GM18909 (cell line): ENCODE data around the gene ELF3.
"Not testable (repeated sequence)": the region's sequence is repeated elsewhere in the genome, so short reads cannot be mapped to it uniquely, and the experiment has no call there.

Experiments
- ATAC-seq: cut with Tn5 transposase; IDR thresholded peaks from one replicate; pipeline ENCODE4 v1.9.1; 2021; ENCODE audit warnings: mild to moderate bottlenecking; ENCODE audit not compliant: unreplicated experiment, poor library complexity

The ELF3 gene

GRCh38 chr1:202031796-202032195, 21.4 kb downstream of the ELF3 start:
- ATAC-seq: no peak

DNA sequence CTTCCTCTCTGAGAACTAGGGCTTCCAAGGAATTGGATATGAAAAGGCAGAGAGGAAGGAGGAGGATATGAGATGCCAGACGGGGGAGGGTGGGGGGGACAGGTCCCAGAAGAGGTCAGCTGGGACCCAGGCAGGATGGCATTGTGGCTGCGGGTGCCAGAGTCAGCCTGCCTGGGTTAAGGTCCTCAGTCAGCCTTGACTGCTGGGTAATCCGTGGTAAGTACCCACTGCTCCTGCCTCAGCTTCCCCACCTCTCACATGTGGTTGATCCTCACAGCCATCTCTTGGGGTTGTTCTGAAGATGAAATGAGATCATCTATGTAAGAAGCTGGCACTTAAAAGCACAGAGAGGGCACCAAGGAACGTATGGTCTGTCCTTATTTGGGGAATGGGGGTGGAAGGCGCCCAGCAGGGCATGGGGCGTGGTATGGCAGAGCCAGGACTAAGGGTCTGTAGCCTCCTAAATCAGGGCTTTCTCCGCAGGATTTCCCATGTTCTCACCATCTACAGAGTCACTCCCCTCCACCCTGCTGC, 23.8 kb downstream of the ELF3 start:
- no peak for ATAC-seq

DNA sequence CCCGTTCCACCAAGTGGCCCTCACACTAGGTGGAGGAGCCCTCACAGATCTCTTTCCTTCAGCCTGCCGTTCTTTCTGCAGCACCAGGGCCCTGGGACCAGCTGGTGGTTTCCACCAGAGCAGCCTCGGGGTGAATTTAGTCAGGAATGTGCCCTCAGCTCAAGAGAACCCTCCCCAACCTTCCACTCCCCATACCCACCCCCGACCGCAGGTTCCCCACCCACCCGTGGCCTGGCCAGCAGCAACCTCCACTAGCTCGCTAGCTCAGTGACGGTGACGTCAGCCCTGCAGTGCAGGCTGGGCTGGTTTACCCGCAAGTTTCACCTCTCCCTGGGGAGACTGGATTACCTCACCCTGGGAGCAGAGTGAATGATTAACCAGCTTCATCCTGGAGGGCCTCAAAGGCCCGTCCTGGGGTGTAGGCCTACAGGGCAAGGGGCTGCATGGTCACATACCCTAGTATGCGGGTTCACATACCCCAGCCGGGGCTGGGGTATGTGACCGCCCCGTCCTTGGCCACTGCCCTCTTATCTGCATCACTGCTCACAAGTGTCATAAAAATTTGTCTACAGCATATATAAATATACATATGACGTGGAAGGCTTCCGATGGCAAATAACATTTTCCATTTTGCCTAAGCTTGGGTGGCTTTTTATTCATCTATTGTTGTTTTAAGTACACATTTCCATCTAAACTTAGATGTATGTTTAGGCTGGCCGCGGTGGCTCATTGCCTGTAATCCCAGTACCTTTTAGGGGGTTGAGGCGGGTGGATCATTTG, 24.5 kb downstream of the ELF3 start:
- peak; percentile 74 for ATAC-seq

DNA sequence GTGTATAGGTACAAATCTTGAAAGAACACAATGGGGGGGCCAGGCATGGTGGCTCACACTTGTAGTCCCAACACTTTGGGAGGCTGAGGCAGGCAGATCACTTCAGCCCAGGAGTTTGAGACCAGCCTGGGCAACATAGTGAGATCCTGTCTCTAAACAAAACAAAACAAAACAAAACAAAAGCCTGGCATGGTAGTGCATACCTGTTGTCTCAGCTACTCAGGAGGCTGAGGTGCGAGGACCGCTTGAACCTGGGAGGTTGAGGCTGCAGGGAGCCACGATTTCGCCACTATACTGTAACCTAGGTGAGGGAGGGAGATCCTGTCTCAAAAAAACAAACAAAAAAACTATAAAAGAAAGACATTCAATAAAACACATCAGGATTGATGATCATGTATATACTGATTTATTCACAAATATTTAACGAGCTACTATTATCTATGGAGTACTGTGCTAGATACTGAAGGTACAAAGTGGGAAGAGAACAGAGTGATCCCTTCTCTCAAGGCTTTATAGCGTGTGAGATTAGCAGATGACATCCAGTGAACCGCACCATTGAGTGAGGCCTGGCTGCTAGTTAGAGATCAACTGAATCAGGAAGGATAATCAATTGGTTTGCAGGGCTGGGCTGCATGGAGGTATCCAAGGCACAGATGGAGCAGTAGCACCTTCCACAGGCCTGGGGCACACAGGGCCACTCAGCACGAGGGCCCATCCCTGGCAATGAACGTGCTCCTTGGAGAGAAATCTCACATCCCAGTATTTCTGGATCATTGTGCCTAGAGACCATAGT, 26.4 kb downstream of the ELF3 start:
- ATAC-seq: no peak

DNA sequence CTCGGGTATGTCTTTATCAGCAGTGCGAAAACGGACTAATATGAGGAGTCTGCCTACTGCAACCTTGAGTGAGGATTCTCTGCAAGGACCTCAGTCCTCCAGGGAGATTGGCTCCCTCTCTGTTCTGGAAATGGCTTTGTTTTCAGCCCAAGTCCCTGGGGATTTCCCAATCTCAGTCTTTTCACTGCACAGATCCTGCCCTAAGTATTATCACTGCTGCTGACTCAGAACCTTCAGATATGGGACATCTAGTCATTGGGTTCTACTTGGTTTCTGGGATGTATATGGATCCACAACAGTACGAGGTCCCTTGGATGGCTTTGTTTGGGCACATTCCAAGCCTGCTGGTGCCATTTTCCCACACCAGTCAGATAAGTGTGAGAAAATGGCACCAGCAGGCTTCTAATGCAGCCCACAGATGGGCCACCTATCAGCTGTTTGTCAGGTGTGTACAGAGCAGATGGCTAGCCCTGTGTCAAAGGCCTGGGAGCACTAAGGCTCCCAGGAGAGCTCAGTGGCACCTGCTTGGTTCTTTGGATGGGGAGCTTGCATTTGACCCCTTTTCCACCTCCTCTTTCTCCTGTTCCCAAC, 27.4 kb downstream of the ELF3 start:
- ATAC-seq: no peak

- ATAC-seq: peak; percentile 63
Observed at GRCh38 chr1:202038688-202039346, 28.4 kb downstream of the ELF3 start.

DNA sequence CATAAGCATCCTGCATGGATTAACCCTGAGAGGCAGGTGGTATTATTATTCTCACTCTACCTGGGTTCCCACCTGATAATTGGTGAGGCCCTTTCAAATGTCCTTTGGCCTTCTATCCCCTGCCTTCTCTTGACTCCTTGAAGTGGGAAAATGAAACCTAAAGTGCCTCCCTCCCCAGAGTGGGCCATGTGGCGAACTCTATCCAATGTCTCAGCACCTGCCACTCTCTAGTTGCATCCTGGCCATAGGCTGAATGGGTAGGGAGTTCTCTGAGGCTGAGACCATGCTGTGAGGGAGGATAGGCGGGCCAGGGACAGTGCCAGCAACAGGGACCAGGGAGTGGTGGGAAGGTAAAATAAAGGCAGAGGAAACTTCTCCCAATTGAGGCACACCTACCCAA, 35.3 kb downstream of the ELF3 start:
- ATAC-seq: no peak

GRCh38 chr1:202046227-202046626, 35.8 kb downstream of the ELF3 start:
- no peak for ATAC-seq

DNA sequence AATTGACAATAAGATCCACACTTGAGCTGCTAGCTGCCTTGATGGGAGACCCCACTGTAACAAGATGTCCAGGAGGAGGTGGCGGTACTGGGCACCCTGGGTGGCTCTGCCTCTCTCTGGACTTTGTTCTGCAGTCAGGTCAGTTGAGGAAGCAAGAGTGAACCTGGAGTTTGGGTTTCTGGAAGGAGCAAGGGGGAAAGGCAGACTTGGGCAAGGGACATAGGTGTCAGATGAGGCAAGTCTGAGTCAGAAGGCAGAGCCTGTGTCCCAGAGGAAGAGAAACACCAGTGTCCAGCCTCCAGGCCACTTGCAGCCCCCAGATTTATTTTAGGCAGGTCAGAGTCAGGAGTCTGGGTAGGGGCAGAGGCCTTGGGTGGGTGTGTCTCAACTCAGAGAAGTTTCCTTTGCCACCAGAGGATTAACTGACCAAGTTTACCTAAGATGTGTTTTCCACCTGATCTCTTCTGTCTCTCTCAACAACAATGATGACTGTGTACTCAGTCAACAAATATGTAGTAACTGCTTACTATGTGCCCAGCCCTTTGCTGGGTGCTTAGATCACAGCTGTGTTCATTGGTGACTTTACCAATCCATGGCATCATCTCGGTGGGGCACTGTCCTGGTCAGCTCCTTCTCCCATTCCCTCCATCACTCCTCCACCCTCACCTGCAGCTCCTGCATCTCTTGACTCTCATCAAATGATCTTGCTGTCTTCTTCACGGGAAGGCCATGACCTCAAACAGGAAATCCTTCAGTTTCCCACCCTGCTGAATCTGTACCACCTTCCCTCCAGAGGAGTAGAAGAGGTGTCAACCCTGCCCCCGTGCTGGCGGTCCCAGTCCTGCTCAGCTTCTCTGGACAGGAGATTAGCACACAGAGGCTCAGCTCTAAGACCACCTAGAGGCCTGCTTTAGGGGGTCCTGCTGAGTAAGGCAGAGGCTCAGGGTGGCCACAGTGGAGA, 36.6 kb downstream of the ELF3 start:
- ATAC-seq: no peak

DNA sequence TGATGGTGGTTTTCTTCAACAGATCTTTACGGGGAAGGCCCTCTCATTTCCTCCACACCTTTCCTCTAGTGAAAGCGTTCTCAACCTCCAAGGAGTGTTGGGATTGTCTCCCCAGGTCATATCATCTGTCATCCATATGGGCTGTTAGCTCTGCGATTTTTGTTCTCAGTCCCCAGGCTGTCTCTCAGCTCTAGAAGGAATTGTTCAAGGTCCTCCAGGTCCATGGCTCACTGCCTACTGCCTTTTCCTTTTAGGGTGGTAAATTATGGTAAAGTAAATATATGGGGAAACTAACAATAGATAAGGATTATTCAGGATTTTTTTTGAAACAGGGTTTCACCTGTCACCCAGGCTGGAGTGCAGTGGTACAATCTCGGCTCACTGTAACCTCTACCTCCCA, 37.6 kb downstream of the ELF3 start:
- no peak for ATAC-seq

DNA sequence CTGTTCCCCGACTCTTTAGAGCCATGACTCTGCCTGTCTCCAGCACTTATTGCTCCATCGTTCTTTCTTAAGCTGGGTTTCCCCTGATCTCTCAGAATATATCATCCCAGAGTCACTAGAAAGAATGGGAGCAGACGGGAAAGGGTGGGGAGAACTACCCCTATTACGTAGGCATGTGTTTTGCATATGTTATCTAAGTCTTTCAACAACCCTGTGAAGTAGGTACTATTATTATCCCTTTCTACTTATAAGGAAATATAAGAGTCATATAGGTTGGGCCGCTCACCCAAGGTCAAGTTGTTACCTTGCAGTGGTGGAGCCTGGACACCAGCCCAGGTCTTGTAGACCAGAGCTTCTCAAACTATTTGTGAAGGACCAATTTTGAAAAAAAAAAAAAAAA, 38.7 kb downstream of the ELF3 start:
- no peak for ATAC-seq

- no peak for ATAC-seq
Observed at GRCh38 chr1:202054094-202054493, 43.7 kb downstream of the ELF3 start.

DNA sequence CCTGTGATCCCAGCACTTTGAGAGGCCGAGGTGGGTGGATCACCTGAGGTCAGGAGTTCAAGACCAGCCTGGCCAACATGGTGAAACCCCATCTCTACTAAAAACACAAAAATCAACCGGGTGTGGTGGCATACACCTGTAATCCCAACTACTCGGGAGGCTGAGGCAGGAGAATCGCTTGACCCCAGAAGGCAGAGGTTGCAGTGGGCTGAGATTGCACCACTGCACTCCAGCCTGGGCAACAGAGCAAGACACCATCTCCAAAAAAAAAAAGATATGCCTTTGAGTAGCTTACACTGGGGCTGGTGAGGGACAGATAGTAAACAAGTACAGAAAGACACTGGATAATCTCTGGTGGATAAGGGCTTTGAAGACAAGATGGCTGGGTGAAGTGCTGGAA, 44.3 kb downstream of the ELF3 start:
- not testable (repeated sequence) for ATAC-seq

DNA sequence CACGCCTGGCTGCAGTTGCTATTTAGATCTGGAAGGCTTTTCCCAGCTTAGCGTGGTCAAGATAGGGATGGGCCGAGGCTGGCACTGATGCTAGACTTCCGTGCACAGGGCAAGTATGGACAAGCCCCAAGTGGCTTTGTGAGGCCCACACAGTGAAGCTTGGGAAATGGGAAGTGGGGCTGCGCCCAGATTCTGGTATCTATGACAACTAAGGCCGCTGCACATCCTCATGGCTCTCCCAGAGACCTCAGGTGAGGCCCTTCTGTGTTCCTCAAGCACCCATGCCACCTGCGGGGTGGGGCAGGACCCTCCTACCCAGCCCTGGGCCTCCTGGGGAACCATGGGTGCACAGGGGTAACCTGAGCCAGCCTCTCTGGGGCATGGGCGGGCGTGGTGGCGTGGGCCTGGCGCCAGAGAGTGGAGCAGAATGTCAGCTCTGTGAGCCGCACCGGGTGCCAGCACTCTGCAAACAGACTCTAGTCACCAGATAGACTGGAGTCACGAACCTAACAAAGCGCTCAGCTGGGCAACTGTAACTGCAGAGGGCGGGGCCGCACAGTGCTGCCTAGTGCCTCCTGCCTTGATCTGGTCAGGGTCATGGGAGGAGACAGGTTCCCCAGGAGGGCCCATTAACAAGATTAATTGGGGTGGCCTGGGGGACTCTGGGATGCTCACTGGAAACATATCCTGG, 46.4 kb downstream of the ELF3 start:
- no peak for ATAC-seq

DNA sequence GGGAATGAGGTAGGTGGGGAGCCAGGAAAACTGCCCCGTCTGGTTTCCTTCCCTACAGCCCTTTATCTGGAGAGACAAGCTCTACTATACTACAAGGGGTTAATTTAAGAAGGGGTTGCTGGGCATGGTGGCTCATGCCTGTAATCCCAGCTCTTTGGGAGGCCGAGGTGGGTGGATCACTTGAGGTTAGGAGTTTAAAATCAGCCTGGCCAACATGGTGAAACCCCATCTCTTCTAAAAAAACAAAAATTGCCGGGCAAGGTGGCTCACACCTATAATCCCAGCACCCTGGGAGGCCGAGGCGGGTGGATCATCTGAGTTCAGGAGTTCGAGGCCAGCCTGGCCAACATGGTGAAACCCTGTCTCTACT, 46.9 kb downstream of the ELF3 start:
- ATAC-seq: not testable (repeated sequence)

DNA sequence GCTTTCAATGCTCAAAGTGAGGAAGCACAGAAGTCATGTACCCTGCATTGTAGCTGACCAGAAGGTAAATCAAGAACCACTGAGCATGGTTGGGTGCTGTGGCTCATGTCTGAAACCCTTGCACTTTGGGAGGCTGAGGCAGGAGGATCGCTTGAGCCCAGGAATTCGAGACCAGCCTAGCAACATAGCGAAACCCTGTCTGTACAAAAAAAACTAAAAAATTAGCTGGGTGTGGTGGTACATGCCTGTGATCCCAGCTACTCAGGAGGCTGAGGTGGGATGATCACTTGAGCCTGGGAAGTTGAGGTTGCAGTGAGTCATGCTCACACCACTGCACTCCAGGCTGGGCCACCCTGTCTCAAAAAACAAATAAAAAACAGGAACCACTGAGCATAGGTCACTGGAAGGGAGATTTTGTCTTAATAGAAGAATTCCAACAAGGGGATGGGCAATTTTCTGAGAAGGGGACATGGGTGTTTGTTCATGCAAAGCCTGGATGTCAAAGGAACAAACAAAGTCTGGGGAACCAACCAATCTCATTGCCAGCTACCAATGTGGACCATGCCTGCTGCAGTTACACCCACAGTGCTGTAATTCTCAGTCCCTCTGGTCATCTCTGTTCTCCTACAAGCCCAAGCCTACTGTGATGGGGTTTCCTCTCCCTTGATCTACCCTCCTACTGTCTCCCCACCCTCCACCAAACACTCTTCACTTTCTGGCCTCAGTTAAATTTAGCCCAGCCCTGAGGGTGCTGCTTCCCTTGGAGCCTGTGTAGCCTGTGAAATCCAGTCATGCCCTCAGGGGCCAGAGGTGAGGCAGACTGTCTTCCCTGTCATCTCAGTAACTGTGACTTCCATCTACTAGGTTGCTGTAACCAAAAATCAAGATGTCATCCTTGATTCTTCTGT, 47.9 kb downstream of the ELF3 start:
- ATAC-seq: no peak

DNA sequence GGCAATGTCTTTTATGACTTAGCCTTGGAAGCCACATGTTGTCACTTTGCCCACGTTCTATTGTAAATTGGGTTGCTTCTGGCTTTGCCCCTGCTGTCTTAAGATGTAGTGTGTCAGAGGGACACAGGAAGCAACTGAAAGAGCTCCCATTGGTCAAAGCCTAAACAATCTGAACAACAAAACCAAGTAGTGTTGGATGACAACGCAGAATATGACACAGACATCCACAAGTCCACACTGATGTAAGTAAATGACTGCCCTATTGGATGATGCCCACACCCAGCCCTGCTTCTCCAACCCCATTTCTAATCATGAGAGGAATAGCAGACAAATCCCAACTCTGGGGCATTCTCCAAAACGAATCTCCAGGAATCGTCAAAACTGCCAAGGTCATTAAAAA, 50.7 kb downstream of the ELF3 start:
- no peak for ATAC-seq

- ATAC-seq: not testable (repeated sequence)
Observed at GRCh38 chr1:202061787-202062186, 51.4 kb downstream of the ELF3 start.
